ENCODE measurements around the gene MTERF1.

The MTERF1 gene

GRCh38 chr7:91864070-91864469 is 16.4 kb downstream of the MTERF1 start:
- H3K9ac ChIP-seq, result no peak overlapping the region
- no peaks in the 10 kb centered on the region for H3K4me1 ChIP-seq
- H3K79me2 ChIP-seq, result no peaks in the 10 kb centered on the region
- no peak overlapping the region for H3K27ac ChIP-seq
- no peaks in the 10 kb centered on the region for H3K36me3 ChIP-seq (ENCODE audit: control insufficient read depth, insufficient read depth, low read length)
- no peak overlapping the region for H3K4me2 ChIP-seq (ENCODE audit: low read length)
- no peak for TF ChIP-seq CTCF (IDR thresholded peaks at IDR 0.05)
- H3K4me3 ChIP-seq (ENCODE audit: low read depth, low read length), result no peak overlapping the region
- no peaks in the 10 kb centered on the region for H3K27me3 ChIP-seq (ENCODE audit: control insufficient read depth, insufficient read depth, low read length)
- H3K9me3 ChIP-seq (ENCODE audit: control insufficient read depth, low read length), result no peaks in the 10 kb centered on the region
- no peak overlapping the region for H2AFZ ChIP-seq

- no peaks in the 10 kb centered on the region for H3K9me3 ChIP-seq (ENCODE audit: control insufficient read depth, low read length)
- H3K27ac ChIP-seq, result no peak overlapping the region
- no peak for TF ChIP-seq CTCF (IDR thresholded peaks at IDR 0.05)
- no peak overlapping the region for H3K9ac ChIP-seq
- peaks cover 17% of the 10 kb centered on the region for H3K79me2 ChIP-seq
- no peaks in the 10 kb centered on the region for H3K36me3 ChIP-seq (ENCODE audit: control insufficient read depth, insufficient read depth, low read length)
- H3K4me3 ChIP-seq (ENCODE audit: low read depth, low read length), result no peak overlapping the region
- no peaks in the 10 kb centered on the region for H3K4me1 ChIP-seq
- H3K4me2 ChIP-seq (ENCODE audit: low read length), result no peak overlapping the region
- H2AFZ ChIP-seq, result no peak overlapping the region
- no peaks in the 10 kb centered on the region for H3K27me3 ChIP-seq (ENCODE audit: control insufficient read depth, insufficient read depth, low read length)
These were observed 28.2 kb downstream of the MTERF1 start for GRCh38 chr7:91852263-91852741.

- H3K9ac ChIP-seq, result no peak overlapping the region
- TF ChIP-seq CTCF (IDR thresholded peaks at IDR 0.05), result no peak
- no peaks in the 10 kb centered on the region for H3K36me3 ChIP-seq (ENCODE audit: control insufficient read depth, insufficient read depth, low read length)
- H3K4me1 ChIP-seq, result no peaks in the 10 kb centered on the region
- H3K9me3 ChIP-seq (ENCODE audit: control insufficient read depth, low read length), result no peaks in the 10 kb centered on the region
- H3K4me2 ChIP-seq (ENCODE audit: low read length), result no peak overlapping the region
- H3K79me2 ChIP-seq, result peaks cover 17% of the 10 kb centered on the region
- H3K4me3 ChIP-seq (ENCODE audit: low read depth, low read length), result no peak overlapping the region
- H3K27me3 ChIP-seq (ENCODE audit: control insufficient read depth, insufficient read depth, low read length), result no peaks in the 10 kb centered on the region
- no peak overlapping the region for H2AFZ ChIP-seq
- H3K27ac ChIP-seq, result no peak overlapping the region
These were observed 30.0 kb downstream of the MTERF1 start for GRCh38 chr7:91850455-91850854.

- TF ChIP-seq CTCF (IDR thresholded peaks at IDR 0.05), result no peak
- no peak overlapping the region for H3K4me3 ChIP-seq (ENCODE audit: low read depth, low read length)
- no peaks in the 10 kb centered on the region for H3K36me3 ChIP-seq (ENCODE audit: control insufficient read depth, insufficient read depth, low read length)
- H3K4me2 ChIP-seq (ENCODE audit: low read length), result no peak overlapping the region
- no peaks in the 10 kb centered on the region for H3K4me1 ChIP-seq
- H3K27me3 ChIP-seq (ENCODE audit: control insufficient read depth, insufficient read depth, low read length), result no peaks in the 10 kb centered on the region
- H3K9ac ChIP-seq, result no peak overlapping the region
- H2AFZ ChIP-seq, result no peak overlapping the region
- no peak overlapping the region for H3K27ac ChIP-seq
- H3K79me2 ChIP-seq, result peaks cover 9% of the 10 kb centered on the region
- H3K9me3 ChIP-seq (ENCODE audit: control insufficient read depth, low read length), result no peaks in the 10 kb centered on the region
These were observed 32.5 kb downstream of the MTERF1 start for GRCh38 chr7:91847876-91848588.

GRCh38 chr7:91847231-91847630 is 33.3 kb downstream of the MTERF1 start:
- no peak overlapping the region for H3K27ac ChIP-seq
- no peak for TF ChIP-seq CTCF (IDR thresholded peaks at IDR 0.05)
- H3K36me3 ChIP-seq (ENCODE audit: control insufficient read depth, insufficient read depth, low read length), result no peaks in the 10 kb centered on the region
- H2AFZ ChIP-seq, result no peak overlapping the region
- no peak overlapping the region for H3K9ac ChIP-seq
- no peaks in the 10 kb centered on the region for H3K4me1 ChIP-seq
- H3K9me3 ChIP-seq (ENCODE audit: control insufficient read depth, low read length), result no peaks in the 10 kb centered on the region
- no peak overlapping the region for H3K4me2 ChIP-seq (ENCODE audit: low read length)
- H3K79me2 ChIP-seq, result peaks cover 3% of the 10 kb centered on the region
- no peaks in the 10 kb centered on the region for H3K27me3 ChIP-seq (ENCODE audit: control insufficient read depth, insufficient read depth, low read length)
- no peak overlapping the region for H3K4me3 ChIP-seq (ENCODE audit: low read depth, low read length)
